A549 treated with AZD2906 at 1 μM for 4 hours (cell line): Measurements from ENCODE around the gene MTRR. TPM values are rescaled to one million over a fixed set of nuclear protein-coding genes. Genes with fewer than 3 reads are reported as not detected.

Experiments
- total RNA-seq: library from RNA; stranded (reverse); fragments of 200-300 nt; extraction: Qiagen RNA extraction; gene quantifications from 5 replicates; pipeline ENCODE4 v1.2.3, GENCODE V29; 2022

Gene MTRR
- total RNA-seq: 26.5 to 31.3 TPM (median 29.1 TPM) in 5 replicates

DNA sequence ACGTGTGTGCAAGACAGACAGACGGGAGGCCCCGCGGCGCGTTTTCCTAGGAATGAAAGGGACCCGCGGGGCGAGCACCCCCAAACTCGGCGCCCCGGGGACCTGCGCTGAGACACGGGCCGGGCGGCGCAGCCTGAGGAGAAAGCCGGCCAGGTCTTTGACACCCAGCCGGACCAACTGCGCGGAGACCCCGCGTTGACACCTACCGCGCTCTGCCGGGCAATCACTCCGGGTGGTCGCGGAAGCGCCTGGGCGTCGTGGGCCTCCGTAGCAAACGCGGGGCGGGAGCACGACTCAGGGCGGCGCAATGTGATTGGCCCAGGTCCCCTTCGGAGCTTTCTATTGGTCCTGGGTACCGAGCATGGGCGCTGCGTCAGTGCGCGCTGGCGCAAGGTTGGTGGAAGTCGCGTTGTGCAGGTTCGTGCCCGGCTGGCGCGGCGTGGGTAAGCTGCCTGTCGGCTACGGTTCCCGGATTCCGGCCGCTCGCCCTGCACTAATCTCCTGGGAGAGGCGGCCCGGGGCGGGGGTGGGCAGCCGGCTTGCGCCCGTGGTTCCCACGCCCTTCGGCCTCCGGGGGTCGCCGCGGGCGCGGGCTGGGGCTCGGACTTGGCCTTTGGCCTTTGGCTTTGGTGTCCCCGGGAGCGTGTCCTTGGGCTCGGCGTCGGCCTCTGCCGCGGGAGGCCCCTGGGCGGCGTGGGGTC lies at the start of gene MTRR, which contains the start of gene FASTKD3:
Gene MTRR (plus strand): TSS at position 376 of the 701 bp plus-strand sequence. CDS start 1,647 bp downstream, outside the sequence.
Gene FASTKD3 (minus strand): TSS at position 259 of the 701 bp plus-strand sequence. CDS start 948 bp downstream, outside the sequence.

DNA sequence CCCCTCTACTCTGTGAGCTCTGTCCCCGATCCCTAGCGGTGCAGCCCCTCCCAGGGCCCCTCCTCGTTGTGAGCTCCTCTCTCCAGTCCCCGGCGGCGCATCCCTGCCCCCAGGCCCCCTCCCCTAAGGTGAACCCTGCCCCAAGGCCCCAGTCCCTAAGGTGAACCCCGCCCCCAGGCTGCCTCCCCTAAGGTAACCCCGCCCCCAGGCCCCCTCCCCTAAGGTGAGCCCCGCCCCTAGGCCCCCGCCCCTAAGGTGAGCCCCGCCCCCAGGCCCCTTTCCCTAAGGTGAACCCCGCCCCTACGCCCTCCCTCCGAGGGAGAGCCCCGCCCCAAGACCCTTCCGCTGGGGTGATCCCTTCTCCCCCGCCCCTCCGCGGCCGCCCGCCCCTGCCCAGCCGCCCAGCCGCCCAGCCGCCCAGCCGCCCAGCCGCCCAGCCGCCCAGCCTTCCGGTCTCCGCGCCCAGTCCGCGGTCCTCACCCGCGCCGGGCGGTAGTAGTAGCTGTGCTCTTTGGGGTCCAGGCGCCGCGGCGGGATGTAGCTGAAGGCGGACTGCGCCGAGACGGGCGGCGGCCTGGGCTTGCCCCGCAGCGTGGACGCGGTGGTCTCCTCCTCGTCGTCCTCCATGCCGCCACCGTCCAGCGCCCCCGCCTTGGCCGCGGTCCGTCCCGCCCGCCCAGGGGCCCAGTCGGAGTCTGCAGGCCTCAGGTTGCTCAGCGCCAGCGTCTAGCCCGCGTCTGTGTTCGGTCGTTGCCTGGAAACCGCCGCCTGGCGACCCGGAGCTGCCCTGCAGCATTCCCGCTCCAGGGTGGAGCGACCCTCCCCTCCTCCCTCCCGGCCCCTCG lies 18.3 kb upstream of the MTRR start, which contains the start of gene CFAP90:
Gene CFAP90 (minus strand): TSS at position 739 of the 845 bp plus-strand sequence. CDS start 112 bp downstream, at position 627.

Other genes starting within 250 kb of the MTRR start
- 0.29 to 0.72 TPM (median 0.50 TPM) in 5 replicates for gene CFAP90, start 18.0 kb upstream of the MTRR start, total RNA-seq
- gene FASTKD3, start 117 bp upstream of the MTRR start, total RNA-seq: 13.2 to 15.1 TPM (median 14.2 TPM) in 5 replicates